Panc1 (cell line): Measurements from ENCODE around the gene TRAK1. TPM values are rescaled to one million over a fixed set of nuclear protein-coding genes. Genes with fewer than 3 reads are reported as not detected.
A peak's percentile ranks its signal among the peaks of the same experiment; 100 is the strongest.

ENCODE experiments used
- ATAC-seq: fragments of 200-7000 bp; cut with Tn5 transposase; 2 replicates; pipeline ENCODE4 v1.9.1; 2020; ENCODE audit warnings: mild to moderate bottlenecking, moderate library complexity
- BruUV-seq: library from RNA; stranded (reverse); fragments of 400-500 nt; replicated peaks from 2 replicates; lab custom pipeline; 2021; lab: Mats Ljungman, UMichigan
- CTCF ChIA-PET: fragments of 300-600 bp; sonication (Branson Sonifier 250); formaldehyde crosslinking; loops from one replicate; lab custom pipeline; 2022; ENCODE audit warnings: antibody characterized with exemption; lab: Charles Lee
- POLR2A ChIA-PET: fragments of 300-600 bp; sonication (Branson Sonifier 250); formaldehyde crosslinking; loops from one replicate; lab custom pipeline; 2022; ENCODE audit warnings: antibody characterized with exemption; lab: Charles Lee
- DNase-seq: peaks from one replicate; pipeline ENCODE4 v3.0.0-alpha.2; 2010; ENCODE audit warnings: low read depth, low spot score
- H3K27ac ChIP-seq: 2 replicates; pipeline ENCODE4 v1.5.1; 2011; ENCODE audit warnings: mild to moderate bottlenecking, low read length, inconsistent platforms
- H3K27me3 ChIP-seq: fragments of 200-500 bp; sonication (Bioruptor generic); 2 replicates; pipeline ENCODE4 v1.6.0; 2014; ENCODE audit warnings: low read length, inconsistent platforms; ENCODE audit not compliant: control insufficient read depth, insufficient read depth
- H3K36me3 ChIP-seq: fragments of 200-500 bp; sonication (Bioruptor generic); 2 replicates; pipeline ENCODE4 v1.5.1; 2014; ENCODE audit warnings: inconsistent platforms, mild to moderate bottlenecking, low read length, moderate library complexity; ENCODE audit not compliant: control insufficient read depth, insufficient read depth
- H3K4me1 ChIP-seq: 2 replicates; pipeline ENCODE4 v1.5.1; 2011; ENCODE audit warnings: inconsistent platforms, mild to moderate bottlenecking, low read length, moderate library complexity; ENCODE audit not compliant: control insufficient read depth, insufficient read depth
- H3K4me3 ChIP-seq, 2 experiments: 2 replicates each; pipeline ENCODE4 v1.5.1; 2011 to 2012; ENCODE audit warnings: low read depth in 2 of 2, low read length in 2 of 2, mild to moderate bottlenecking in 2 of 2, inconsistent platforms in 1 of 2, moderate library complexity in 1 of 2
- H3K9me3 ChIP-seq: fragments of 200-500 bp; sonication (Bioruptor generic); 2 replicates; pipeline ENCODE4 v1.5.1; 2014; ENCODE audit warnings: low read depth, mild to moderate bottlenecking, inconsistent platforms, low read length, moderate library complexity; ENCODE audit not compliant: control insufficient read depth, insufficient read depth
- POLR2AphosphoS5 ChIP-seq: IDR thresholded peaks from 2 replicates; pipeline ENCODE4 v1.6.1; 2012; ENCODE audit warnings: mild to moderate bottlenecking, low read depth, low read length, moderate library complexity
- SIN3A ChIP-seq: IDR thresholded peaks from 2 replicates; pipeline ENCODE4 v1.6.1; 2012; ENCODE audit warnings: low read depth, mild to moderate bottlenecking, low read length, moderate library complexity, borderline replicate concordance; ENCODE audit not compliant: insufficient read depth
- TCF7L2 ChIP-seq: IDR thresholded peaks from 2 replicates; pipeline ENCODE4 v1.6.1; 2011; ENCODE audit warnings: mild to moderate bottlenecking, low read depth, low read length, inconsistent platforms
- in situ Hi-C: cut with HindIII; loops from 2 replicates; pipeline ENCODE4 v1.10.0; 2016; ENCODE audit warnings: low sequenced_read_pairs, low pct_unique_long_range_greater_than_20kb
- intact Hi-C: fragments of 100-400 bp; cut with micrococcal nuclease; formaldehyde crosslinking; loops from one replicate; pipeline ENCODE4 v1.10.0; 2022; ENCODE audit not compliant: unreplicated experiment
- total RNA-seq: library from RNA; stranded (reverse); gene quantifications from one replicate; pipeline ENCODE4 v1.2.1, GENCODE V29; 2021; ENCODE audit not compliant: unreplicated experiment
- TF ChIP-seq, protein P1 (sequence below): fragments of 450-650 bp; IDR thresholded peaks from 2 replicates; pipeline ENCODE4 v1.5.1; 2017; ENCODE audit warnings: mild to moderate bottlenecking
- TF ChIP-seq, protein P2 (sequence below), 2 experiments: IDR thresholded peaks; 2 replicates each; pipeline ENCODE4 v1.6.1; 2011 to 2012; ENCODE audit warnings: low read depth in 2 of 2, control low read depth in 1 of 2, low read length in 1 of 2, mild to moderate bottlenecking in 1 of 2, moderate library complexity in 1 of 2; ENCODE audit not compliant: insufficient read depth in 1 of 2

Gene TRAK1
- total RNA-seq, 1 experiment from 2014 or later = 38.4 TPM

DNA sequence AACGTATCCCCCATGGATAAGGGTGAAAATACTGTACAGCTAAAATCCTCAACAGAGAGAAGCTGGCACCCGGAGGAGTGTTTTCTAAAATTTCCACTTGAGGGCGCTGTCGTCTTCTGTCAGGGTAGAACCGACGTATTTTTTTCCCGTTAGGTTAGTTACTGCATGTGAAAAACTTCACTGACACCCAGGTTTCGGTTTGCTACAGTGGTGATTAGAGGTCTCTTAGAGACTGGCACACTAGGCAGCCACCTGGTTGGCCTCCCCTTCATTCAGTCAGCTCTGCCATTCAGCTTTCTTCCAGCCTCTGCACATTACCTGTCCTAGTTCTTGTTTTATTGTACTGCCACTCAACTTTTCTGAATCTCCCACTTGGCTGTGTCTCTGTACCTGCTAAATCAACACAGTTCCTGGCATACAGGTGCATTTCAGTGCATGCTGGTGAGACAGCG is 156.4 kb downstream of the TRAK1 start:
- no peaks in the 10 kb centered on the region for H3K4me1 ChIP-seq
- no peak overlapping the region for H3K4me3 ChIP-seq
- ATAC-seq (peak; percentile 70; the same call in 1 of the 2 replicates), DNase-seq (no peak)
- intact Hi-C loops (loop anchor here (1.0 to 5.0 kb wide), 2 partner anchors 196 to 300 kb away; no protein-coding TSS in a partner anchor), in situ Hi-C loops (no loop called here)
- ChIA-PET CTCF (interaction anchor here (1.0 to 2.2 kb wide), 2 partner anchors 196 to 297 kb away, joined by 3 to 15 read pairs; no protein-coding TSS in a partner anchor), POLR2A (no interaction called here)
- no peaks in the 10 kb centered on the region for H3K36me3 ChIP-seq
- H3K27me3 ChIP-seq = no peaks in the 10 kb centered on the region; the same call in 1 of the 2 replicates
- no TSS peak for BruUV-seq
- no peak overlapping the region for H3K27ac ChIP-seq
- no peaks in the 10 kb centered on the region for H3K9me3 ChIP-seq
- TF ChIP-seq POLR2AphosphoS5 = no peak
- no peak for TF ChIP-seq TCF7L2
- TF ChIP-seq, protein P1, sequence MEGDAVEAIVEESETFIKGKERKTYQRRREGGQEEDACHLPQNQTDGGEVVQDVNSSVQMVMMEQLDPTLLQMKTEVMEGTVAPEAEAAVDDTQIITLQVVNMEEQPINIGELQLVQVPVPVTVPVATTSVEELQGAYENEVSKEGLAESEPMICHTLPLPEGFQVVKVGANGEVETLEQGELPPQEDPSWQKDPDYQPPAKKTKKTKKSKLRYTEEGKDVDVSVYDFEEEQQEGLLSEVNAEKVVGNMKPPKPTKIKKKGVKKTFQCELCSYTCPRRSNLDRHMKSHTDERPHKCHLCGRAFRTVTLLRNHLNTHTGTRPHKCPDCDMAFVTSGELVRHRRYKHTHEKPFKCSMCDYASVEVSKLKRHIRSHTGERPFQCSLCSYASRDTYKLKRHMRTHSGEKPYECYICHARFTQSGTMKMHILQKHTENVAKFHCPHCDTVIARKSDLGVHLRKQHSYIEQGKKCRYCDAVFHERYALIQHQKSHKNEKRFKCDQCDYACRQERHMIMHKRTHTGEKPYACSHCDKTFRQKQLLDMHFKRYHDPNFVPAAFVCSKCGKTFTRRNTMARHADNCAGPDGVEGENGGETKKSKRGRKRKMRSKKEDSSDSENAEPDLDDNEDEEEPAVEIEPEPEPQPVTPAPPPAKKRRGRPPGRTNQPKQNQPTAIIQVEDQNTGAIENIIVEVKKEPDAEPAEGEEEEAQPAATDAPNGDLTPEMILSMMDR = peak; percentile 79
- TF ChIP-seq SIN3A = no peak

DNA sequence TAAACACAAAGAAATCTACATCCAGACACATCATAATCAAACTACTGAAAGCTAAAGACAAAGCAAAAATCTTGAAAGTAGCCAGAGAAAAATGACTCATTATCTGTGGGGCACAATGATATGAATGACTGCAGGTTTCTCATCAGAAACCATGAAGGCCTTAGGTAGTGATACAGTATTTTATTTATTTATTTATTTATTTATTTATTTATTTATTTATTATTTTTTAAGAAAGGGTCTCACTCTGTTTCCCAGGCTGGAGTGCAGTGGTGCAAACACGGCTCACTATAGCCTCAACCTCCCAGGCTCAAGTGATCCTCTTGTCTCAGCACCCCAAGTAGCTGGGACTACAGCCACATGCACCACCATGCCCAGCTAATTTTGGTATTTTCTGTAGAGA is 159.6 kb downstream of the TRAK1 start:
- no peak overlapping the region for H3K4me3 ChIP-seq
- no peak for DNase-seq
- no peaks in the 10 kb centered on the region; the same call in 1 of the 2 replicates for H3K27me3 ChIP-seq
- ATAC-seq = no peak
- intact Hi-C loops (no loop called here), in situ Hi-C loops (no loop called here)
- CTCF ChIA-PET = no interaction called here
- TF ChIP-seq TCF7L2 (no peak), SIN3A (no peak), POLR2AphosphoS5 (no peak)
- TF ChIP-seq, protein P2, sequence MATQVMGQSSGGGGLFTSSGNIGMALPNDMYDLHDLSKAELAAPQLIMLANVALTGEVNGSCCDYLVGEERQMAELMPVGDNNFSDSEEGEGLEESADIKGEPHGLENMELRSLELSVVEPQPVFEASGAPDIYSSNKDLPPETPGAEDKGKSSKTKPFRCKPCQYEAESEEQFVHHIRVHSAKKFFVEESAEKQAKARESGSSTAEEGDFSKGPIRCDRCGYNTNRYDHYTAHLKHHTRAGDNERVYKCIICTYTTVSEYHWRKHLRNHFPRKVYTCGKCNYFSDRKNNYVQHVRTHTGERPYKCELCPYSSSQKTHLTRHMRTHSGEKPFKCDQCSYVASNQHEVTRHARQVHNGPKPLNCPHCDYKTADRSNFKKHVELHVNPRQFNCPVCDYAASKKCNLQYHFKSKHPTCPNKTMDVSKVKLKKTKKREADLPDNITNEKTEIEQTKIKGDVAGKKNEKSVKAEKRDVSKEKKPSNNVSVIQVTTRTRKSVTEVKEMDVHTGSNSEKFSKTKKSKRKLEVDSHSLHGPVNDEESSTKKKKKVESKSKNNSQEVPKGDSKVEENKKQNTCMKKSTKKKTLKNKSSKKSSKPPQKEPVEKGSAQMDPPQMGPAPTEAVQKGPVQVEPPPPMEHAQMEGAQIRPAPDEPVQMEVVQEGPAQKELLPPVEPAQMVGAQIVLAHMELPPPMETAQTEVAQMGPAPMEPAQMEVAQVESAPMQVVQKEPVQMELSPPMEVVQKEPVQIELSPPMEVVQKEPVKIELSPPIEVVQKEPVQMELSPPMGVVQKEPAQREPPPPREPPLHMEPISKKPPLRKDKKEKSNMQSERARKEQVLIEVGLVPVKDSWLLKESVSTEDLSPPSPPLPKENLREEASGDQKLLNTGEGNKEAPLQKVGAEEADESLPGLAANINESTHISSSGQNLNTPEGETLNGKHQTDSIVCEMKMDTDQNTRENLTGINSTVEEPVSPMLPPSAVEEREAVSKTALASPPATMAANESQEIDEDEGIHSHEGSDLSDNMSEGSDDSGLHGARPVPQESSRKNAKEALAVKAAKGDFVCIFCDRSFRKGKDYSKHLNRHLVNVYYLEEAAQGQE (IDR thresholded peaks at IDR 0.05; ENCODE audit: insufficient read depth in 1 of 2, low read depth in 2 of 2, low read length in 1 of 2) = no peak
- TF ChIP-seq, protein P1 = no peak
- POLR2A ChIA-PET = no interaction called here
- no TSS peak for BruUV-seq
- H3K27ac ChIP-seq = no peak overlapping the region
- no peaks in the 10 kb centered on the region for H3K9me3 ChIP-seq
- H3K36me3 ChIP-seq = no peaks in the 10 kb centered on the region
- no peaks in the 10 kb centered on the region for H3K4me1 ChIP-seq
